Liver (tissue), 9 donors: ENCODE measurements around the gene SUCNR1. TPM values are rescaled to one million over a fixed set of nuclear protein-coding genes. Genes with fewer than 3 reads are reported as not detected.

ENCODE experiments used
- DNase-seq: peaks from one replicate; pipeline ENCODE4 v3.0.0-alpha.2; 2017; ENCODE audit warnings: low spot score
- H3K27ac ChIP-seq, 2 donors: one replicate each; pipeline ENCODE4 v1.7.0; 2013; ENCODE audit warnings: inconsistent platforms in 2 of 2, low read length in 2 of 2, control low read depth in 1 of 2, low read depth in 1 of 2, mild to moderate bottlenecking in 1 of 2
- H3K27me3 ChIP-seq, 4 donors: one replicate each; pipeline versions ENCODE4 v1.6.1 to v1.7.0; 2013; ENCODE audit warnings: low read length in 3 of 4, inconsistent platforms in 1 of 4, mild to moderate bottlenecking in 1 of 4, moderate library complexity in 1 of 4; ENCODE audit not compliant: control insufficient read depth in 4 of 4, insufficient read depth in 4 of 4
- H3K36me3 ChIP-seq, 4 donors: one replicate each; pipeline versions ENCODE4 v1.6.1 to v1.7.0; 2013; ENCODE audit warnings: low read length in 3 of 4, mild to moderate bottlenecking in 3 of 4, low read depth in 1 of 4, moderate library complexity in 1 of 4; ENCODE audit not compliant: control insufficient read depth in 4 of 4, insufficient read depth in 3 of 4
- H3K4me1 ChIP-seq, 4 donors: one replicate each; pipeline versions ENCODE4 v1.6.1 to v1.7.0; 2013; ENCODE audit warnings: low read length in 3 of 4, mild to moderate bottlenecking in 3 of 4, moderate library complexity in 1 of 4; ENCODE audit not compliant: control insufficient read depth in 4 of 4, insufficient read depth in 4 of 4
- H3K4me3 ChIP-seq, 3 donors: one replicate each; pipeline versions ENCODE4 v1.6.1 to v1.7.0; 2013; ENCODE audit warnings: low read length in 3 of 3, control low read depth in 1 of 3, low read depth in 1 of 3, mild to moderate bottlenecking in 1 of 3
- H3K9ac ChIP-seq, 2 donors: one replicate each; pipeline ENCODE4 v1.7.0; 2013; ENCODE audit warnings: low read length in 2 of 2, mild to moderate bottlenecking in 2 of 2, moderate library complexity in 2 of 2, control low read depth in 1 of 2, low read depth in 1 of 2
- H3K9me3 ChIP-seq, 4 donors: one replicate each; pipeline versions ENCODE4 v1.6.1 to v1.7.0; 2013; ENCODE audit warnings: low read length in 3 of 4; ENCODE audit not compliant: control insufficient read depth in 4 of 4
- EGR1 ChIP-seq, 2 donors: IDR thresholded peaks; 2 replicates each; pipeline ENCODE4 v1.6.1; 2016 to 2018; ENCODE audit warnings: antibody characterized with exemption in 2 of 2, low read depth in 2 of 2
- FOXA2 ChIP-seq: IDR thresholded peaks from 2 replicates; pipeline ENCODE4 v1.6.1; 2016; ENCODE audit warnings: antibody characterized with exemption
- HNF4A ChIP-seq, 2 donors: conservative IDR thresholded peaks; 2 replicates each; pipeline ENCODE4 v1.6.1; 2016; ENCODE audit warnings: antibody characterized with exemption in 2 of 2, mild to moderate bottlenecking in 2 of 2
- HNF4G ChIP-seq: IDR thresholded peaks from 2 replicates; pipeline ENCODE4 v1.6.1; 2016; ENCODE audit warnings: antibody characterized with exemption
- JUND ChIP-seq, 2 donors: IDR thresholded peaks; 2 replicates each; pipeline ENCODE4 v1.6.1; 2016; ENCODE audit warnings: antibody characterized with exemption in 2 of 2
- NR2F2 ChIP-seq: IDR thresholded peaks from 2 replicates; pipeline ENCODE4 v1.6.1; 2016; ENCODE audit warnings: antibody characterized with exemption
- RAD21 ChIP-seq, 2 donors: IDR thresholded peaks; 2 replicates each; pipeline ENCODE4 v1.6.1; 2016; ENCODE audit warnings: antibody characterized with exemption in 2 of 2, mild to moderate bottlenecking in 2 of 2
- RXRA ChIP-seq, 2 donors: IDR thresholded peaks; 2 replicates each; pipeline ENCODE4 v1.6.1; 2017 to 2018; ENCODE audit warnings: antibody characterized with exemption in 2 of 2, mild to moderate bottlenecking in 1 of 2
- SP1 ChIP-seq: IDR thresholded peaks from 2 replicates; pipeline ENCODE4 v1.6.1; 2018; ENCODE audit warnings: antibody characterized with exemption, mild to moderate bottlenecking
- TAF1 ChIP-seq: conservative IDR thresholded peaks from 2 replicates; pipeline ENCODE4 v1.6.1; 2016; ENCODE audit warnings: antibody characterized with exemption, mild to moderate bottlenecking
- YY1 ChIP-seq: IDR thresholded peaks from 2 replicates; pipeline ENCODE4 v1.6.1; 2016; ENCODE audit warnings: antibody characterized with exemption, mild to moderate bottlenecking
- ZBTB33 ChIP-seq: IDR thresholded peaks from 2 replicates; pipeline ENCODE4 v1.6.1; 2016; ENCODE audit warnings: antibody characterized with exemption
- WGBS: extraction: QIAGEN DNeasy Blood & Tissue Kit; methylation state at CpG from one replicate; pipeline ENCODE4 v1.1.7; 2013; 5-methylcytosine and 5-hydroxymethylcytosine counted together
- polyA plus RNA-seq, 2 donors: library from polyadenylated mRNA; stranded (reverse) in 1 of 2; unstranded in 1 of 2; fragments of 200-250 nt in 1 of 2; fragments of >200 nt in 1 of 2; fragmentation: Nextera tagmentation in 1 of 2; extraction: Ambion mirVana in 1 of 2; gene quantifications; one replicate each; pipeline versions ENCODE4 v1.2.1 to v1.2.3, GENCODE V29; 2013 to 2015
- total RNA-seq, 2 donors: library from RNA; depleted of rRNA; stranded (reverse); fragments of >200 nt; gene quantifications; one replicate each; pipeline ENCODE4 v1.2.3, GENCODE V29; 2014
- TF ChIP-seq, protein P1 (sequence below): fragments of 150-350 bp; IDR thresholded peaks from 2 replicates; pipeline ENCODE4 v1.5.1; 2017; ENCODE audit warnings: improper control_type of control experiment, low read depth, low read length; ENCODE audit not compliant: missing input control
- TF ChIP-seq, protein P2 (sequence below): IDR thresholded peaks from 2 replicates; pipeline ENCODE4 v1.6.1; 2016; ENCODE audit warnings: antibody characterized with exemption
- TF ChIP-seq, protein P3 (sequence below): IDR thresholded peaks from 2 replicates; pipeline ENCODE4 v1.6.1; 2016; ENCODE audit warnings: antibody characterized with exemption, mild to moderate bottlenecking
- donor health status: healthy.
- donor health status: healthy.
- donor health status: healthy.
- donor health status: healthy.
- donor health status: healthy.

The SUCNR1 gene
- total and polyA plus RNA-seq, 4 donors: 1.3 to 7.1 (median 3.5) TPM

DNA sequence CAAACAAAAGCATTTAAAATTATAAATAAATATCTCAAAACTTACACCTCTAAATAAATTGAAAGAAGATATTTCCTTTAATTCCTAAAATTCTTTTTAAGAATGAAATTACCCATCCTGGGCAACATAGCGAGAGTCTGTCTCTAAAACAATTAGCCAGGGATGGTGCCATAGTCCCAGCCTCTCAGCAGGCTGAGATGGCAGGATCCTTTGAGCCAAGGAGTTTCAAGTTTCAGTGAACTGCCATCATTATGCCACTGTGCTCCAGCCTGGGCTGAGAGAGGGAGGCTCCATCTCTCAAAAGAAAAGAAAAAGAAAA is 34.2 kb upstream of the SUCNR1 start:
- Histone ChIP-seq H3K9me3 (no peaks in the 10 kb centered on the region), H3K4me1 (peaks cover 1 to 16% (median 9%) of the 10 kb centered on the region in 4 donors), H3K36me3 (no peaks in the 10 kb centered on the region), H3K4me3 (no peak overlapping the region), H3K27ac (no peak overlapping the region), H3K9ac (no peak overlapping the region), H3K27me3 (no peaks in the 10 kb centered on the region)
- no peak for DNase-seq
- no peak for TF ChIP-seq JUND (IDR thresholded peaks at IDR 0.05)
- TF ChIP-seq, protein P1, sequence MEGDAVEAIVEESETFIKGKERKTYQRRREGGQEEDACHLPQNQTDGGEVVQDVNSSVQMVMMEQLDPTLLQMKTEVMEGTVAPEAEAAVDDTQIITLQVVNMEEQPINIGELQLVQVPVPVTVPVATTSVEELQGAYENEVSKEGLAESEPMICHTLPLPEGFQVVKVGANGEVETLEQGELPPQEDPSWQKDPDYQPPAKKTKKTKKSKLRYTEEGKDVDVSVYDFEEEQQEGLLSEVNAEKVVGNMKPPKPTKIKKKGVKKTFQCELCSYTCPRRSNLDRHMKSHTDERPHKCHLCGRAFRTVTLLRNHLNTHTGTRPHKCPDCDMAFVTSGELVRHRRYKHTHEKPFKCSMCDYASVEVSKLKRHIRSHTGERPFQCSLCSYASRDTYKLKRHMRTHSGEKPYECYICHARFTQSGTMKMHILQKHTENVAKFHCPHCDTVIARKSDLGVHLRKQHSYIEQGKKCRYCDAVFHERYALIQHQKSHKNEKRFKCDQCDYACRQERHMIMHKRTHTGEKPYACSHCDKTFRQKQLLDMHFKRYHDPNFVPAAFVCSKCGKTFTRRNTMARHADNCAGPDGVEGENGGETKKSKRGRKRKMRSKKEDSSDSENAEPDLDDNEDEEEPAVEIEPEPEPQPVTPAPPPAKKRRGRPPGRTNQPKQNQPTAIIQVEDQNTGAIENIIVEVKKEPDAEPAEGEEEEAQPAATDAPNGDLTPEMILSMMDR: no peak
- TF ChIP-seq, protein P2, sequence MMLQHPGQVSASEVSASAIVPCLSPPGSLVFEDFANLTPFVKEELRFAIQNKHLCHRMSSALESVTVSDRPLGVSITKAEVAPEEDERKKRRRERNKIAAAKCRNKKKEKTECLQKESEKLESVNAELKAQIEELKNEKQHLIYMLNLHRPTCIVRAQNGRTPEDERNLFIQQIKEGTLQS: no peak
- no peak for TF ChIP-seq TAF1
- TF ChIP-seq HNF4G: no peak
- TF ChIP-seq EGR1 (IDR thresholded peaks at IDR 0.05; ENCODE audit: low read depth in 2 of 2): no peak
- no peak for TF ChIP-seq RXRA (IDR thresholded peaks at IDR 0.05)
- TF ChIP-seq RAD21 (IDR thresholded peaks at IDR 0.05): no peak
- no peak for TF ChIP-seq SP1
- no peak for TF ChIP-seq ZBTB33
- TF ChIP-seq YY1: no peak
- no peak for TF ChIP-seq FOXA2
- TF ChIP-seq NR2F2: no peak
- no peak for TF ChIP-seq HNF4A (conservative IDR thresholded peaks at IDR 0.05)
- WGBS: 82% methylated on average over 1 of the region's 1 CpG

GRCh38 chr3:151841801-151842200 is 31.6 kb upstream of the SUCNR1 start:
- Histone ChIP-seq H3K27ac (no peak overlapping the region), H3K36me3 (no peaks in the 10 kb centered on the region), H3K9ac (no peak overlapping the region), H3K27me3 (no peaks in the 10 kb centered on the region), H3K4me1 (peaks cover 4 to 22% (median 13%) of the 10 kb centered on the region in 4 donors), H3K9me3 (no peaks in the 10 kb centered on the region), H3K4me3 (no peak overlapping the region)
- DNase-seq: no peak
- TF ChIP-seq, protein P1: no peak
- no peak for TF ChIP-seq JUND (IDR thresholded peaks at IDR 0.05)
- TF ChIP-seq ZBTB33: no peak
- TF ChIP-seq, protein P3, sequence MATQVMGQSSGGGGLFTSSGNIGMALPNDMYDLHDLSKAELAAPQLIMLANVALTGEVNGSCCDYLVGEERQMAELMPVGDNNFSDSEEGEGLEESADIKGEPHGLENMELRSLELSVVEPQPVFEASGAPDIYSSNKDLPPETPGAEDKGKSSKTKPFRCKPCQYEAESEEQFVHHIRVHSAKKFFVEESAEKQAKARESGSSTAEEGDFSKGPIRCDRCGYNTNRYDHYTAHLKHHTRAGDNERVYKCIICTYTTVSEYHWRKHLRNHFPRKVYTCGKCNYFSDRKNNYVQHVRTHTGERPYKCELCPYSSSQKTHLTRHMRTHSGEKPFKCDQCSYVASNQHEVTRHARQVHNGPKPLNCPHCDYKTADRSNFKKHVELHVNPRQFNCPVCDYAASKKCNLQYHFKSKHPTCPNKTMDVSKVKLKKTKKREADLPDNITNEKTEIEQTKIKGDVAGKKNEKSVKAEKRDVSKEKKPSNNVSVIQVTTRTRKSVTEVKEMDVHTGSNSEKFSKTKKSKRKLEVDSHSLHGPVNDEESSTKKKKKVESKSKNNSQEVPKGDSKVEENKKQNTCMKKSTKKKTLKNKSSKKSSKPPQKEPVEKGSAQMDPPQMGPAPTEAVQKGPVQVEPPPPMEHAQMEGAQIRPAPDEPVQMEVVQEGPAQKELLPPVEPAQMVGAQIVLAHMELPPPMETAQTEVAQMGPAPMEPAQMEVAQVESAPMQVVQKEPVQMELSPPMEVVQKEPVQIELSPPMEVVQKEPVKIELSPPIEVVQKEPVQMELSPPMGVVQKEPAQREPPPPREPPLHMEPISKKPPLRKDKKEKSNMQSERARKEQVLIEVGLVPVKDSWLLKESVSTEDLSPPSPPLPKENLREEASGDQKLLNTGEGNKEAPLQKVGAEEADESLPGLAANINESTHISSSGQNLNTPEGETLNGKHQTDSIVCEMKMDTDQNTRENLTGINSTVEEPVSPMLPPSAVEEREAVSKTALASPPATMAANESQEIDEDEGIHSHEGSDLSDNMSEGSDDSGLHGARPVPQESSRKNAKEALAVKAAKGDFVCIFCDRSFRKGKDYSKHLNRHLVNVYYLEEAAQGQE: no peak
- TF ChIP-seq, protein P2: no peak
- TF ChIP-seq RXRA (IDR thresholded peaks at IDR 0.05): no peak
- TF ChIP-seq FOXA2: no peak
- 92% methylated on average over 6 of the region's 6 CpGs for WGBS
